Osteocyte (in vitro differentiated cells): ENCODE data around the gene CACNA1C. TPM values are rescaled to one million over a fixed set of nuclear protein-coding genes. Genes with fewer than 3 reads are reported as not detected.

Experiments
- DNase-seq: peaks from one replicate; pipeline ENCODE4 v3.0.0; 2021; ENCODE audit warnings: mixed read lengths; ENCODE audit not compliant: unreplicated experiment; ENCODE audit errors: extremely low spot score
- H3K27ac Mint-ChIP-seq: one replicate; pipeline ENCODE4 v1.8.0; 2021; ENCODE audit warnings: mild to moderate bottlenecking, mixed read lengths; ENCODE audit not compliant: unreplicated experiment
- H3K27me3 Mint-ChIP-seq: one replicate; pipeline ENCODE4 v1.8.0; 2021; ENCODE audit warnings: mixed read lengths; ENCODE audit not compliant: unreplicated experiment
- H3K36me3 Mint-ChIP-seq: one replicate; pipeline ENCODE4 v1.8.0; 2021; ENCODE audit warnings: mixed read lengths; ENCODE audit not compliant: unreplicated experiment
- H3K4me1 Mint-ChIP-seq: one replicate; pipeline ENCODE4 v1.8.0; 2021; ENCODE audit warnings: mixed read lengths; ENCODE audit not compliant: unreplicated experiment
- H3K4me3 Mint-ChIP-seq: one replicate; pipeline ENCODE4 v1.8.0; 2021; ENCODE audit warnings: mild to moderate bottlenecking, moderate library complexity, mixed read lengths; ENCODE audit not compliant: unreplicated experiment
- H3K9me3 Mint-ChIP-seq: one replicate; pipeline ENCODE4 v1.8.0; 2021; ENCODE audit warnings: mixed read lengths; ENCODE audit not compliant: unreplicated experiment
- CTCF ChIP-seq: fragments of 200-600 bp; sonication (generic); IDR thresholded peaks from 2 replicates; pipeline ENCODE4 v1.5.0; 2021; ENCODE audit warnings: antibody characterized with exemption, mild to moderate bottlenecking, moderate library complexity
- total RNA-seq: library from RNA; stranded (reverse); gene quantifications from 2 replicates; pipeline ENCODE4 v1.2.1, GENCODE V29; 2021

CACNA1C gene
- total RNA-seq, 1 donor from 2014 or later, result 67.4 TPM

GRCh38 chr12:2150833-2151232, 98.0 kb downstream of the CACNA1C start:
- TF ChIP-seq CTCF, result no peak
- H3K36me3 Mint-ChIP-seq, result peaks cover 4% of the 10 kb centered on the region

GRCh38 chr12:2151391-2151790, 98.6 kb downstream of the CACNA1C start:
- Mint-ChIP-seq H3K4me3 (no peak overlapping the region), H3K4me1 (peaks cover 64% of the 10 kb centered on the region), H3K36me3 (peaks cover 4% of the 10 kb centered on the region), H3K27me3 (no peaks in the 10 kb centered on the region), H3K27ac (no peak overlapping the region), H3K9me3 (no peaks in the 10 kb centered on the region)
- TF ChIP-seq CTCF, result no peak
- no peak for DNase-seq

More at GRCh38 chr12:2150833-2151232, 98.0 kb downstream of the CACNA1C start:
- no peaks in the 10 kb centered on the region for H3K9me3 Mint-ChIP-seq
- no peaks in the 10 kb centered on the region for H3K27me3 Mint-ChIP-seq
- H3K4me3 Mint-ChIP-seq, result no peak overlapping the region
- no peak overlapping the region for H3K27ac Mint-ChIP-seq
- peaks cover 69% of the 10 kb centered on the region for H3K4me1 Mint-ChIP-seq
- no peak for DNase-seq

GRCh38 chr12:2152134-2152533, 99.3 kb downstream of the CACNA1C start:
- H3K27ac Mint-ChIP-seq, result no peak overlapping the region
- no peaks in the 10 kb centered on the region for H3K9me3 Mint-ChIP-seq
- peaks cover 57% of the 10 kb centered on the region for H3K4me1 Mint-ChIP-seq
- H3K4me3 Mint-ChIP-seq, result no peak overlapping the region
- peaks cover 4% of the 10 kb centered on the region for H3K36me3 Mint-ChIP-seq
- no peak for TF ChIP-seq CTCF
- no peaks in the 10 kb centered on the region for H3K27me3 Mint-ChIP-seq
- DNase-seq, result no peak

GRCh38 chr12:2154050-2154449, 101.3 kb downstream of the CACNA1C start:
- Mint-ChIP-seq H3K27ac (peak overlapping the region; percentile 98), H3K36me3 (peaks cover 4% of the 10 kb centered on the region), H3K9me3 (no peaks in the 10 kb centered on the region), H3K4me3 (peak overlapping the region; percentile 27), H3K27me3 (no peaks in the 10 kb centered on the region), H3K4me1 (peaks cover 44% of the 10 kb centered on the region)
- no peak for DNase-seq
- no peak for TF ChIP-seq CTCF

- H3K36me3 Mint-ChIP-seq, result peaks cover 4% of the 10 kb centered on the region
- H3K9me3 Mint-ChIP-seq, result no peaks in the 10 kb centered on the region
- H3K27me3 Mint-ChIP-seq, result no peaks in the 10 kb centered on the region
- DNase-seq, result no peak
- H3K27ac Mint-ChIP-seq, result peak overlapping the region; percentile 98
- H3K4me3 Mint-ChIP-seq, result no peak overlapping the region
- TF ChIP-seq CTCF, result no peak
- peaks cover 40% of the 10 kb centered on the region for H3K4me1 Mint-ChIP-seq
Observed at GRCh38 chr12:2154521-2154920, 101.7 kb downstream of the CACNA1C start.
